Measurements from ENCODE around the gene DRC1.

DNA sequence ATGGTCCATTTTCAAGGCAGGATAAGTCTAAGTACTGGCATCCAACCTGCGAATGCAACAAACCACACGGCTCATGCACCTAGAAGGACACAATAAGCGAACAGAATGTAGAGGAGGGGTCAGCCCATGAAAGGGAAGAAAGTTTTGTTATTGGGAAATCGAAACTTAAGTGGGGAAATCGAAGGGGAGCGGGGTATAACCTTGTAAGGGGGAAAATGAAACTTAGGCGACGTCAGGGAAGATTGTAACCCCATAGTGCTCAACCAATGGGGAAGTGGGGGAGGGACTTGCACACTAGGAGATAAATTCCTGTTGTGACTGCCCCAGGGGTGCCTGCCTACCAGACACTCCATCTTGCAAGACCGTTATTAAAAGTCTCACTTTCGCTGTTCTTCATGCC, 91.8 kb downstream of the DRC1 start:
- no peak for TF ChIP-seq POLR2A (IDR thresholded peaks at IDR 0.05)
- TF ChIP-seq, protein P1, sequence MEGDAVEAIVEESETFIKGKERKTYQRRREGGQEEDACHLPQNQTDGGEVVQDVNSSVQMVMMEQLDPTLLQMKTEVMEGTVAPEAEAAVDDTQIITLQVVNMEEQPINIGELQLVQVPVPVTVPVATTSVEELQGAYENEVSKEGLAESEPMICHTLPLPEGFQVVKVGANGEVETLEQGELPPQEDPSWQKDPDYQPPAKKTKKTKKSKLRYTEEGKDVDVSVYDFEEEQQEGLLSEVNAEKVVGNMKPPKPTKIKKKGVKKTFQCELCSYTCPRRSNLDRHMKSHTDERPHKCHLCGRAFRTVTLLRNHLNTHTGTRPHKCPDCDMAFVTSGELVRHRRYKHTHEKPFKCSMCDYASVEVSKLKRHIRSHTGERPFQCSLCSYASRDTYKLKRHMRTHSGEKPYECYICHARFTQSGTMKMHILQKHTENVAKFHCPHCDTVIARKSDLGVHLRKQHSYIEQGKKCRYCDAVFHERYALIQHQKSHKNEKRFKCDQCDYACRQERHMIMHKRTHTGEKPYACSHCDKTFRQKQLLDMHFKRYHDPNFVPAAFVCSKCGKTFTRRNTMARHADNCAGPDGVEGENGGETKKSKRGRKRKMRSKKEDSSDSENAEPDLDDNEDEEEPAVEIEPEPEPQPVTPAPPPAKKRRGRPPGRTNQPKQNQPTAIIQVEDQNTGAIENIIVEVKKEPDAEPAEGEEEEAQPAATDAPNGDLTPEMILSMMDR (IDR thresholded peaks at IDR 0.05): no peak

Measured in uterus (tissue), 2 donors.